Measurements from ENCODE around the gene TMEM250.

GRCh38 chr9:136121801-136122200 lies 3.1 kb upstream of the TMEM250 start:
- TF ChIP-seq CTCF (IDR thresholded peaks at IDR 0.05 in 2 of 3, conservative IDR thresholded peaks at IDR 0.05 in 1 of 3; ENCODE audit: borderline replicate concordance in 1 of 3, insufficient read depth in 1 of 3, low read depth in 2 of 3, low read length in 2 of 3), result no peak
- TF ChIP-seq REST (IDR thresholded peaks at IDR 0.05; ENCODE audit: low read depth), result no peak
- TF ChIP-seq SP1 (IDR thresholded peaks at IDR 0.05; ENCODE audit: low read depth), result no peak
- TF ChIP-seq YY1 (IDR thresholded peaks at IDR 0.05; ENCODE audit: extremely low read depth, insufficient replicate concordance, low read depth, low read length), result no peak
- TF ChIP-seq SIN3A (IDR thresholded peaks at IDR 0.05; ENCODE audit: low read depth), result no peak
- TF ChIP-seq CBX3 (IDR thresholded peaks at IDR 0.05; ENCODE audit: low read depth), result no peak
- no peak for TF ChIP-seq POLR2A (IDR thresholded peaks at IDR 0.05; ENCODE audit: borderline replicate concordance, extremely low read depth, insufficient read depth, insufficient read length)
- TF ChIP-seq CEBPB (IDR thresholded peaks at IDR 0.05; ENCODE audit: low read depth), result no peak
- TF ChIP-seq ATF3 (IDR thresholded peaks at IDR 0.05), result no peak
- TF ChIP-seq EZH2phosphoT487 (IDR thresholded peaks at IDR 0.05; ENCODE audit: borderline replicate concordance), result no peak
- TF ChIP-seq EZH2 (IDR thresholded peaks at IDR 0.05), result no peak
- TF ChIP-seq EGR1 (IDR thresholded peaks at IDR 0.05; ENCODE audit: low read depth), result no peak
- TF ChIP-seq POLR2AphosphoS5 (IDR thresholded peaks at IDR 0.05; ENCODE audit: low read depth, low read length), result no peak
- TF ChIP-seq MAX (IDR thresholded peaks at IDR 0.05), result no peak
